ENCODE data around the gene WFIKKN2. TPM values are rescaled to one million over a fixed set of nuclear protein-coding genes. Genes with fewer than 3 reads are reported as not detected.
A peak's percentile ranks its signal among the peaks of the same experiment; 100 is the strongest.

The WFIKKN2 gene
- total and polyA plus RNA-seq, 2 of the 13 experiments (the other 11 are each of a cell fraction or from before 2014, with no cell fraction given) = not detected

- Histone ChIP-seq H2AFZ (ENCODE audit: low read length) (no peak overlapping the region), H3K4me1 (ENCODE audit: insufficient read depth, low read length) (peaks cover 73% of the 10 kb centered on the region), H3K4me2 (ENCODE audit: low read depth, low read length) (no peak overlapping the region), H4K20me1 (ENCODE audit: insufficient read depth, low read length) (no peaks in the 10 kb centered on the region), H3K4me3 (replicated peaks in 1 of 3; ENCODE audit: insufficient read depth in 1 of 3, low read depth in 2 of 3, low read length in 3 of 3) (no peak overlapping the region), H3K79me2 (ENCODE audit: insufficient read depth, low read length) (no peaks in the 10 kb centered on the region), H3K9ac (ENCODE audit: insufficient read depth, low read depth, low read length) (no peak overlapping the region), H3K9me3 (ENCODE audit: low read length) (no peaks in the 10 kb centered on the region), H3K27ac (ENCODE audit: extremely low read length, insufficient read depth, low read length) (no peak overlapping the region), H3K27me3 (ENCODE audit: control insufficient read depth in 1 of 2, insufficient read depth in 2 of 2, low read length in 2 of 2) (peaks cover 3 to 41% of the 10 kb centered on the region in 2 experiments; a peak in 4 of 5 replicates), H3K36me3 (replicated peaks in 1 of 2; ENCODE audit: control insufficient read depth in 1 of 2, insufficient read depth in 2 of 2, low read length in 2 of 2) (no peaks in the 10 kb centered on the region)
- intact Hi-C loops (cut with micrococcal nuclease; ENCODE audit: unreplicated experiment) (no loop called here), in situ Hi-C loops (cut with HindIII; ENCODE audit: extremely low pct_ligation_motif_present, low pct_unique_long_range_greater_than_20kb) (no loop called here)
- POLR2A ChIA-PET = no interaction called here
- ATAC-seq (no peak), FAIRE-seq (no peak), DNase-seq (ENCODE audit: low spot score) (no peak)
- no TSS peak for BruUV-seq (replicated peaks)
- CTCF ChIA-PET (ENCODE audit: low intra/inter-chr PET ratio, low total read pairs) = no interaction called here
- TF ChIP-seq ZNF274 (CRISPR knock-in tag; IDR thresholded peaks at IDR 0.05) (0 out of 2 replicates have a peak, but pooled peaks have one; percentile 30), TBX2 (CRISPR knock-in tag; IDR thresholded peaks at IDR 0.05; ENCODE audit: borderline replicate concordance) (0 out of 2 replicates have a peak, but pooled peaks have one; percentile 14), ZNF501 (CRISPR knock-in tag; IDR thresholded peaks at IDR 0.05) (no peak)
- WGBS (ENCODE audit: low lambda C conversion rate) = 53% methylated on average over 9 of the region's 9 CpGs
Measured at GRCh38 chr17:50799582-50799981, 35.8 kb upstream of the WFIKKN2 start.

- H3K27ac ChIP-seq (ENCODE audit: extremely low read length, insufficient read depth, low read length) = no peak overlapping the region
- no TSS peak for BruUV-seq (replicated peaks)
- no peak overlapping the region for H3K4me3 ChIP-seq (replicated peaks in 1 of 3; ENCODE audit: insufficient read depth in 1 of 3, low read depth in 2 of 3, low read length in 3 of 3)
- no peaks in the 10 kb centered on the region for H3K9me3 ChIP-seq (ENCODE audit: low read length)
- DNase-seq (ENCODE audit: low spot score) = no peak
- no peaks in the 10 kb centered on the region for H3K79me2 ChIP-seq (ENCODE audit: insufficient read depth, low read length)
- no peak overlapping the region for H3K9ac ChIP-seq (ENCODE audit: insufficient read depth, low read depth, low read length)
- H3K4me2 ChIP-seq (ENCODE audit: low read depth, low read length) = no peak overlapping the region
- H3K27me3 ChIP-seq (ENCODE audit: control insufficient read depth in 1 of 2, insufficient read depth in 2 of 2, low read length in 2 of 2) = peaks cover 3 to 41% of the 10 kb centered on the region in 2 experiments; a peak in 4 of 5 replicates
- ChIA-PET CTCF (ENCODE audit: low intra/inter-chr PET ratio, low total read pairs) (no interaction called here), POLR2A (interaction anchor here (1.1 kb wide), 1 partner anchor 37 kb away, joined by 3 read pairs; no protein-coding TSS in a partner anchor)
- peaks cover 78% of the 10 kb centered on the region for H3K4me1 ChIP-seq (ENCODE audit: insufficient read depth, low read length)
- ATAC-seq = no peak
- intact Hi-C loops (cut with micrococcal nuclease; ENCODE audit: unreplicated experiment) = loop anchor here (5.0 kb wide), 1 partner anchor 42 kb away; no protein-coding TSS in a partner anchor
- H4K20me1 ChIP-seq (ENCODE audit: insufficient read depth, low read length) = no peaks in the 10 kb centered on the region
- in situ Hi-C loops (cut with HindIII; ENCODE audit: extremely low pct_ligation_motif_present, low pct_unique_long_range_greater_than_20kb) = no loop called here
- no peaks in the 10 kb centered on the region for H3K36me3 ChIP-seq (replicated peaks in 1 of 2; ENCODE audit: control insufficient read depth in 1 of 2, insufficient read depth in 2 of 2, low read length in 2 of 2)
- WGBS (ENCODE audit: low lambda C conversion rate) = 22% methylated on average over 12 of the region's 12 CpGs
- TF ChIP-seq NRL (CRISPR knock-in tag; IDR thresholded peaks at IDR 0.05; ENCODE audit: borderline replicate concordance) (0 out of 2 replicates have a peak, but pooled peaks have one; percentile 0), ETV6 (CRISPR knock-in tag; conservative IDR thresholded peaks at IDR 0.05) (no peak), ZNF263 (CRISPR knock-in tag; IDR thresholded peaks at IDR 0.05) (peak; percentile 56), FOSL2 (CRISPR knock-in tag; IDR thresholded peaks at IDR 0.05) (0 out of 2 replicates have a peak, but pooled peaks have one; percentile 9), ZBTB7A (CRISPR knock-in tag; IDR thresholded peaks at IDR 0.05) (peak; percentile 41; the same call in 1 of the 2 replicates)
- no peak for FAIRE-seq
- H2AFZ ChIP-seq (ENCODE audit: low read length) = no peak overlapping the region
Measured at GRCh38 chr17:50800196-50800700, 35.1 kb upstream of the WFIKKN2 start.
